Measurements from ENCODE around the gene HDAC7. TPM values are rescaled to one million over a fixed set of nuclear protein-coding genes. Genes with fewer than 3 reads are reported as not detected.

HDAC7 gene
- total and polyA plus RNA-seq, 2 of the 13 experiments (the other 11 are each of a cell fraction or from before 2014, with no cell fraction given), result 4.6 to 10.8 TPM

GRCh38 chr12:47840571-47840970 is 20.9 kb upstream of the HDAC7 start (continued):
- TF ChIP-seq ZNF609 (CRISPR knock-in tag; IDR thresholded peaks at IDR 0.05; ENCODE audit: borderline replicate concordance) (no peak), ZBTB46 (CRISPR knock-in tag; IDR thresholded peaks at IDR 0.05; ENCODE audit: borderline replicate concordance) (no peak), ZNF430 (CRISPR knock-in tag; IDR thresholded peaks at IDR 0.05) (no peak)

GRCh38 chr12:47839214-47839876 is 19.6 kb upstream of the HDAC7 start:
- H3K27ac ChIP-seq (ENCODE audit: extremely low read length, insufficient read depth, low read length), result no peak overlapping the region
- no peak overlapping the region for H3K4me2 ChIP-seq (ENCODE audit: low read depth, low read length)
- BruUV-seq (replicated peaks), result no TSS peak
- in situ Hi-C loops (cut with HindIII; ENCODE audit: extremely low pct_ligation_motif_present, low pct_unique_long_range_greater_than_20kb) (loop anchor here (5.0 kb wide), 2 partner anchors 52 to 122 kb away; no protein-coding TSS in a partner anchor), intact Hi-C loops (cut with micrococcal nuclease; ENCODE audit: unreplicated experiment) (no loop called here)
- no peaks in the 10 kb centered on the region; the same call in 1 of the 2 replicates for H3K4me1 ChIP-seq (ENCODE audit: insufficient read depth, low read length)
- no peak for DNase-seq (ENCODE audit: low spot score)
- peaks cover 3 to 9% of the 10 kb centered on the region in 2 experiments; a peak in 3 of 5 replicates for H3K27me3 ChIP-seq (ENCODE audit: control insufficient read depth in 1 of 2, insufficient read depth in 2 of 2, low read length in 2 of 2)
- no peaks in the 10 kb centered on the region for H3K9me3 ChIP-seq (ENCODE audit: low read length)
- H2AFZ ChIP-seq (ENCODE audit: low read length), result no peak overlapping the region
- POLR2A ChIA-PET, result interaction anchor here (1.0 to 1.5 kb wide), 2 partner anchors 11 to 19 kb away, joined by 3 to 7 read pairs; no protein-coding TSS in a partner anchor
- CTCF ChIA-PET (ENCODE audit: low intra/inter-chr PET ratio, low total read pairs), result interaction anchor here (0.7 to 2.9 kb wide), 8 partner anchors 13 to 124 kb away, joined by 3 to 33 read pairs (median 9); no protein-coding TSS in a partner anchor
- H4K20me1 ChIP-seq (ENCODE audit: insufficient read depth, low read length), result no peaks in the 10 kb centered on the region
- WGBS (ENCODE audit: low lambda C conversion rate), result 42% methylated on average over 7 of the region's 8 CpGs
- H3K79me2 ChIP-seq (ENCODE audit: insufficient read depth, low read length), result no peaks in the 10 kb centered on the region
- H3K9ac ChIP-seq (ENCODE audit: insufficient read depth, low read depth, low read length), result no peak overlapping the region
- ATAC-seq, result no peak; the same call in 2 of the 3 replicates
- no peak for FAIRE-seq
- no peaks in the 10 kb centered on the region for H3K36me3 ChIP-seq (replicated peaks in 1 of 2; ENCODE audit: control insufficient read depth in 1 of 2, insufficient read depth in 2 of 2, low read length in 2 of 2)
- H3K4me3 ChIP-seq (replicated peaks in 1 of 3; ENCODE audit: insufficient read depth in 1 of 3, low read depth in 2 of 3, low read length in 3 of 3), result no peak overlapping the region
- no peak for TF ChIP-seq LCORL (IDR thresholded peaks at IDR 0.05)
- no peak for TF ChIP-seq LCORL (CRISPR knock-in tag; IDR thresholded peaks at IDR 0.05)
- no peak for TF ChIP-seq ZNF704 (CRISPR knock-in tag; IDR thresholded peaks at IDR 0.05; ENCODE audit: borderline replicate concordance)
- no peak for TF ChIP-seq LBX2 (CRISPR knock-in tag; IDR thresholded peaks at IDR 0.05; ENCODE audit: borderline replicate concordance)
- TF ChIP-seq ZNF331 (CRISPR knock-in tag; IDR thresholded peaks at IDR 0.05), result no peak
- TF ChIP-seq ATF1 (CRISPR knock-in tag; IDR thresholded peaks at IDR 0.05), result no peak
- no peak for TF ChIP-seq ZBTB25 (CRISPR knock-in tag; IDR thresholded peaks at IDR 0.05)
- TF ChIP-seq GFI1 (CRISPR knock-in tag; IDR thresholded peaks at IDR 0.05; ENCODE audit: borderline replicate concordance), result no peak

Data from HepG2 (cell line).